Heart left ventricle (tissue), 16 donors: ENCODE measurements around the gene CHST4. TPM values are rescaled to one million over a fixed set of nuclear protein-coding genes. Genes with fewer than 3 reads are reported as not detected.

Experiments used
- ATAC-seq, 4 donors: fragments of 200-7000 bp; cut with Tn5 transposase; one replicate each; pipeline ENCODE4 v1.9.1; 2020 to 2022; ENCODE audit warnings: moderate library complexity in 4 of 4, mild to moderate bottlenecking in 3 of 4, moderate number of reproducible peaks in 1 of 4
- DNase-seq, 5 donors: peaks; one replicate each; pipeline ENCODE4 v3.0.0-alpha.2; 2020
- H3K27ac ChIP-seq, 12 donors: fragments of 200-600 bp; sonication (generic) in 4 of 12; one replicate each; pipeline versions ENCODE4 v1.5.0 to v1.8.0; 2016 to 2022; ENCODE audit warnings: mild to moderate bottlenecking in 2 of 12
- H3K27me3 ChIP-seq, 9 donors: fragments of 200-600 bp; sonication (generic) in 2 of 9; one replicate each; pipeline versions ENCODE4 v1.5.1 to v1.8.0; 2016 to 2022; ENCODE audit warnings: mild to moderate bottlenecking in 3 of 9
- H3K36me3 ChIP-seq, 9 donors: fragments of 200-600 bp; sonication (generic) in 2 of 9; one replicate each; pipeline versions ENCODE4 v1.5.0 to v1.8.0; 2018 to 2022; ENCODE audit warnings: mild to moderate bottlenecking in 2 of 9
- H3K4me1 ChIP-seq, 12 donors: fragments of 200-600 bp; sonication (generic) in 4 of 12; one replicate each; pipeline versions ENCODE4 v1.5.0 to v1.8.0; 2016 to 2022; ENCODE audit warnings: mild to moderate bottlenecking in 3 of 12
- H3K4me3 ChIP-seq, 12 donors: fragments of 200-600 bp; sonication (generic) in 4 of 12; one replicate each; pipeline versions ENCODE4 v1.5.0 to v1.8.0; 2017 to 2022; ENCODE audit warnings: mild to moderate bottlenecking in 9 of 12, moderate library complexity in 4 of 12
- H3K9me3 ChIP-seq, 12 donors: fragments of 200-600 bp; sonication (generic) in 4 of 12; one replicate each; pipeline versions ENCODE4 v1.5.0 to v1.8.0; 2016 to 2022; ENCODE audit warnings: mild to moderate bottlenecking in 1 of 12
- CTCF ChIP-seq, 12 donors: fragments of 200-600 bp; sonication (generic) in 4 of 12; IDR thresholded peaks; one replicate each; pipeline versions ENCODE4 v1.5.0 to v1.8.0; 2018 to 2022; ENCODE audit warnings: antibody characterized with exemption in 12 of 12, mild to moderate bottlenecking in 5 of 12
- POLR2A ChIP-seq, 2 donors: fragments of 450-650 bp; IDR thresholded peaks; one replicate each; pipeline ENCODE4 v1.6.1; 2017; ENCODE audit warnings: antibody characterized with exemption in 2 of 2, mild to moderate bottlenecking in 2 of 2, moderate library complexity in 2 of 2
- WGBS, 4 donors: extraction: QIAGEN DNeasy Blood & Tissue Kit in 2 of 4; methylation state at CpG; one replicate each; pipeline versions ENCODE4 v1.1.5 to v1.1.7; 2013 to 2018; 5-methylcytosine and 5-hydroxymethylcytosine counted together
- intact Hi-C, 10 donors: fragments of 100-400 bp; cut with DNase I; formaldehyde crosslinking; loops; one replicate each; pipeline versions ENCODE4 v1.11.1 to v1.14.2; 2022
- polyA plus RNA-seq, 2 donors: library from polyadenylated mRNA; stranded (reverse); fragments of 200-250 nt; gene quantifications; one replicate each; pipeline ENCODE4 v1.2.3, GENCODE V29; 2013
- total RNA-seq, 9 donors: library from RNA; depleted of rRNA in 2 of 9; stranded (reverse); fragments of >200 nt in 2 of 9; fragmentation: NEBNext Ultra II Directional in 3 of 9; extraction: Animal tissue kit (Norgen Biotek cat#: 25700) in 3 of 9; gene quantifications; one replicate each; pipeline versions ENCODE4 v1.1.0 to v1.2.4, GENCODE V29; 2016 to 2023
- donor health status: ischemic (EF 13 %, LVEDD 7.1; RV severe dilation, severe dysfunction).
- donor health status: healthy with polysubstance abuse.
- donor health status: DM: no; HTN: yes; CAD: no.
- donor health status: DM: no; HTN: no; CAD: no.
- donor health status: ischemic (EF 25% LVEDD 6.9; RV normal size, moderate dysfunction).
- donor health status: ischemic (EF 25% LVEDD 5.7; RV mildly dilated, moderate dysfunction).
- donor health status: healthy.
- donor health status: DM: yes; HTN: yes; CAD: no.
- donor health status: ischemic (EF 35%, LVEDD 5.7; RV mildly dilated, moderate dysfunction).
- donor health status: nonischemic (EF 11% LVEDD 7.7; RV severe dilation, severe dysfunction).
- donor health status: DM: yes; HTN: yes; CAD: no.
- donor health status: PGD.
- donor health status: ischemic (EF 29% LVEDD 5.4; RV normal size, mild dysfunction).
- donor health status: nonischemic (EF 23%, LVEDD 6.1; RV moderate dilation, normal function).

The CHST4 gene
- total and polyA plus RNA-seq, 11 donors: 0.57 TPM; not detected in 10

- TF ChIP-seq POLR2A (IDR thresholded peaks at IDR 0.05) (no peak), CTCF (IDR thresholded peaks at IDR 0.05) (no peak)
- Histone ChIP-seq H3K27ac (no peak overlapping the region), H3K27me3 (peaks cover 0 to 17% (median 0%) of the 10 kb centered on the region in 9 donors), H3K36me3 (no peaks in the 10 kb centered on the region), H3K4me1 (no peaks in the 10 kb centered on the region), H3K4me3 (no peak overlapping the region), H3K9me3 (no peaks in the 10 kb centered on the region)
- DNase-seq (no peak), ATAC-seq (no peak)
- intact Hi-C loops: loop anchor here in 1 of 10 donors (5.0 kb wide), 1 partner anchor 93 kb away; no protein-coding TSS in a partner anchor
- 77 to 85% (median 83%) methylated on average over 5 of the region's 5 CpGs for WGBS, 4 donors
These were observed 21.3 kb upstream of the CHST4 start for GRCh38 chr16:71504901-71505300.

- intact Hi-C loops: no loop called here
- 36 to 64% (median 48%) methylated on average over 1 of the region's 1 CpG for WGBS, 4 donors
- Histone ChIP-seq H3K4me1 (no peaks in the 10 kb centered on the region), H3K9me3 (peaks cover 0 to 4% (median 0%) of the 10 kb centered on the region in 12 donors), H3K27ac (no peak overlapping the region), H3K36me3 (no peaks in the 10 kb centered on the region), H3K4me3 (no peak overlapping the region), H3K27me3 (peaks cover 0 to 14% (median 0%) of the 10 kb centered on the region in 9 donors)
- TF ChIP-seq CTCF (IDR thresholded peaks at IDR 0.05) (no peak), POLR2A (IDR thresholded peaks at IDR 0.05) (no peak)
- no peak for ATAC-seq
- no peak for DNase-seq
These were observed 19.2 kb upstream of the CHST4 start for GRCh38 chr16:71507061-71507460.

- no peaks in the 10 kb centered on the region for H3K4me1 ChIP-seq
- intact Hi-C loops: no loop called here
- peaks cover 0 to 4% (median 0%) of the 10 kb centered on the region in 12 donors for H3K9me3 ChIP-seq
- DNase-seq (no peak), ATAC-seq (no peak)
- peaks cover 0 to 6% (median 0%) of the 10 kb centered on the region in 9 donors for H3K27me3 ChIP-seq
- no peak overlapping the region for H3K27ac ChIP-seq
- H3K36me3 ChIP-seq: no peaks in the 10 kb centered on the region
- H3K4me3 ChIP-seq: no peak overlapping the region
- TF ChIP-seq POLR2A (IDR thresholded peaks at IDR 0.05) (no peak), CTCF (IDR thresholded peaks at IDR 0.05) (no peak)
- 0 to 88% (median 67%) methylated on average over 1 of the region's 1 CpG for WGBS, 4 donors
These were observed 12.9 kb upstream of the CHST4 start for GRCh38 chr16:71513302-71513701.

GRCh38 chr16:71514476-71514875 is 11.8 kb upstream of the CHST4 start:
- Histone ChIP-seq H3K9me3 (peaks cover 0 to 4% (median 0%) of the 10 kb centered on the region in 12 donors), H3K4me1 (no peaks in the 10 kb centered on the region), H3K36me3 (no peaks in the 10 kb centered on the region), H3K27me3 (peaks cover 0 to 6% (median 0%) of the 10 kb centered on the region in 9 donors), H3K4me3 (no peak overlapping the region), H3K27ac (no peak overlapping the region)
- DNase-seq: no peak
- TF ChIP-seq POLR2A (IDR thresholded peaks at IDR 0.05): no peak
- no peak for ATAC-seq
- intact Hi-C loops: no loop called here
- WGBS, 4 donors: 81 to 87% (median 85%) methylated on average over 7 of the region's 7 CpGs

GRCh38 chr16:71515026-71515425 is 11.2 kb upstream of the CHST4 start:
- peaks cover 0 to 6% (median 0%) of the 10 kb centered on the region in 9 donors for H3K27me3 ChIP-seq
- intact Hi-C loops: no loop called here
- WGBS, 4 donors: 70 to 76% (median 71%) methylated on average over 3 of the region's 3 CpGs
- ATAC-seq (no peak), DNase-seq (no peak)
- H3K36me3 ChIP-seq: no peaks in the 10 kb centered on the region
- peaks cover 0 to 4% (median 0%) of the 10 kb centered on the region in 12 donors for H3K9me3 ChIP-seq
- H3K4me3 ChIP-seq: no peak overlapping the region
- no peaks in the 10 kb centered on the region for H3K4me1 ChIP-seq
- TF ChIP-seq POLR2A (IDR thresholded peaks at IDR 0.05) (no peak), CTCF (IDR thresholded peaks at IDR 0.05) (no peak)
- H3K27ac ChIP-seq: no peak overlapping the region
